ENCODE measurements around the gene FAR2. TPM values are rescaled to one million over a fixed set of nuclear protein-coding genes. Genes with fewer than 3 reads are reported as not detected.

The FAR2 gene
- total and polyA plus RNA-seq, 2 of the 13 experiments (the other 11 are each of a cell fraction or from before 2014, with no cell fraction given): not detected

GRCh38 chr12:29299633-29300032, 150.6 kb downstream of the FAR2 start:
- H3K4me1 ChIP-seq (ENCODE audit: insufficient read depth, low read length): no peaks in the 10 kb centered on the region
- in situ Hi-C loops (cut with HindIII; ENCODE audit: extremely low pct_ligation_motif_present, low pct_unique_long_range_greater_than_20kb) (no loop called here), intact Hi-C loops (cut with micrococcal nuclease; ENCODE audit: unreplicated experiment) (no loop called here)
- FAIRE-seq (no peak), DNase-seq (ENCODE audit: low spot score) (no peak), ATAC-seq (no peak)
- H3K9ac ChIP-seq (ENCODE audit: insufficient read depth, low read depth, low read length): no peak overlapping the region
- H4K20me1 ChIP-seq (ENCODE audit: insufficient read depth, low read length): no peaks in the 10 kb centered on the region
- no peaks in the 10 kb centered on the region for H3K79me2 ChIP-seq (ENCODE audit: insufficient read depth, low read length)
- POLR2A ChIA-PET: no interaction called here
- BruUV-seq (replicated peaks): no TSS peak
- H3K36me3 ChIP-seq (replicated peaks in 1 of 2; ENCODE audit: control insufficient read depth in 1 of 2, insufficient read depth in 2 of 2, low read length in 2 of 2): no peaks in the 10 kb centered on the region
- H2AFZ ChIP-seq (ENCODE audit: low read length): no peak overlapping the region
- TF ChIP-seq NCOR1 (IDR thresholded peaks at IDR 0.05; ENCODE audit: borderline replicate concordance, low read length): no peak
- no peak for TF ChIP-seq THYN1 (CRISPR knock-in tag; IDR thresholded peaks at IDR 0.05; ENCODE audit: borderline replicate concordance, low read depth)
- no peak for TF ChIP-seq NR1H2 (CRISPR knock-in tag; IDR thresholded peaks at IDR 0.05; ENCODE audit: borderline replicate concordance, low read depth)
- no peak for TF ChIP-seq ARID4A (CRISPR knock-in tag; IDR thresholded peaks at IDR 0.05; ENCODE audit: borderline replicate concordance)
- no peak for TF ChIP-seq ZNF512B (CRISPR knock-in tag; IDR thresholded peaks at IDR 0.05; ENCODE audit: borderline replicate concordance)
- no peak for TF ChIP-seq ZNF777 (CRISPR knock-in tag; IDR thresholded peaks at IDR 0.05)
- no peak for TF ChIP-seq ZNF737 (CRISPR knock-in tag; IDR thresholded peaks at IDR 0.05; ENCODE audit: borderline replicate concordance)
- TF ChIP-seq SMYD3 (CRISPR knock-in tag; IDR thresholded peaks at IDR 0.05): no peak
- no peak for TF ChIP-seq BCL3 (CRISPR knock-in tag; IDR thresholded peaks at IDR 0.05)
- TF ChIP-seq SKI (IDR thresholded peaks at IDR 0.05; ENCODE audit: partially characterized antibody): no peak
- no peak for TF ChIP-seq ZNF350 (CRISPR knock-in tag; IDR thresholded peaks at IDR 0.05; ENCODE audit: borderline replicate concordance, low read depth)
- TF ChIP-seq SMAD3 (CRISPR knock-in tag; IDR thresholded peaks at IDR 0.05): no peak
- TF ChIP-seq ZMYM4 (CRISPR knock-in tag; IDR thresholded peaks at IDR 0.05): no peak
- no peak for TF ChIP-seq ZNF501 (CRISPR knock-in tag; IDR thresholded peaks at IDR 0.05)
- TF ChIP-seq ZNF619 (CRISPR knock-in tag; IDR thresholded peaks at IDR 0.05): no peak
- TF ChIP-seq IRF2 (CRISPR knock-in tag; IDR thresholded peaks at IDR 0.05): no peak
- no peak for TF ChIP-seq ZBTB7A (CRISPR knock-in tag; IDR thresholded peaks at IDR 0.05)
- TF ChIP-seq NFIC (IDR thresholded peaks at IDR 0.05; ENCODE audit: low read length): no peak
- 11% methylated on average over 2 of the region's 2 CpGs for WGBS (ENCODE audit: low lambda C conversion rate)
- H3K4me2 ChIP-seq (ENCODE audit: low read depth, low read length): no peak overlapping the region
- no peak overlapping the region for H3K27ac ChIP-seq (ENCODE audit: extremely low read length, insufficient read depth, low read length)
- no peaks in the 10 kb centered on the region for H3K9me3 ChIP-seq (ENCODE audit: low read length)
- CTCF ChIA-PET (ENCODE audit: low intra/inter-chr PET ratio, low total read pairs): no interaction called here
- no peaks in the 10 kb centered on the region for H3K27me3 ChIP-seq (ENCODE audit: control insufficient read depth in 1 of 2, insufficient read depth in 2 of 2, low read length in 2 of 2)
- no peak overlapping the region for H3K4me3 ChIP-seq (replicated peaks in 1 of 3; ENCODE audit: insufficient read depth in 1 of 3, low read depth in 2 of 3, low read length in 3 of 3)
